Embryonic facial prominence (tissue), 1 donor: ENCODE data around the gene VPS13D.

Experiments
- DNase-seq: peaks from one replicate; pipeline ENCODE4 v3.0.0-alpha.2; 2016; ENCODE audit errors: extremely low spot score

Gene VPS13D

GRCh38 chr1:12539705-12540579, 310.1 kb downstream of the VPS13D start:
- no peak for DNase-seq

GRCh38 chr1:12540580-12541273, 310.9 kb downstream of the VPS13D start:
- DNase-seq: no peak

GRCh38 chr1:12541274-12542137, 311.7 kb downstream of the VPS13D start:
- no peak for DNase-seq

- DNase-seq: no peak
These were observed 312.3 kb downstream of the VPS13D start for GRCh38 chr1:12542138-12542465.

- no peak for DNase-seq
These were observed 313.1 kb downstream of the VPS13D start for GRCh38 chr1:12542616-12543592.

- no peak for DNase-seq
These were observed 313.9 kb downstream of the VPS13D start for GRCh38 chr1:12543740-12544154.

- no peak for DNase-seq
These were observed 314.5 kb downstream of the VPS13D start for GRCh38 chr1:12544357-12544756.

GRCh38 chr1:12544992-12545391, 315.2 kb downstream of the VPS13D start:
- DNase-seq: no peak

- no peak for DNase-seq
These were observed 317.1 kb downstream of the VPS13D start for GRCh38 chr1:12546771-12547585.

GRCh38 chr1:12547586-12548225, 317.9 kb downstream of the VPS13D start:
- no peak for DNase-seq

- DNase-seq: no peak
These were observed 318.6 kb downstream of the VPS13D start for GRCh38 chr1:12548279-12548972.

- DNase-seq: no peak
These were observed 319.2 kb downstream of the VPS13D start for GRCh38 chr1:12548973-12549459.

GRCh38 chr1:12549460-12550349, 319.9 kb downstream of the VPS13D start:
- DNase-seq: no peak

GRCh38 chr1:12551584-12551983, 321.8 kb downstream of the VPS13D start:
- no peak for DNase-seq

GRCh38 chr1:12552111-12552888, 322.5 kb downstream of the VPS13D start:
- no peak for DNase-seq

GRCh38 chr1:12552951-12553921, 323.4 kb downstream of the VPS13D start:
- DNase-seq: no peak
